ENCODE data around the gene EFCAB6. TPM values are rescaled to one million over a fixed set of nuclear protein-coding genes. Genes with fewer than 3 reads are reported as not detected.

The EFCAB6 gene
- total RNA-seq, 1 experiment from 2014 or later: 2.5 TPM

DNA sequence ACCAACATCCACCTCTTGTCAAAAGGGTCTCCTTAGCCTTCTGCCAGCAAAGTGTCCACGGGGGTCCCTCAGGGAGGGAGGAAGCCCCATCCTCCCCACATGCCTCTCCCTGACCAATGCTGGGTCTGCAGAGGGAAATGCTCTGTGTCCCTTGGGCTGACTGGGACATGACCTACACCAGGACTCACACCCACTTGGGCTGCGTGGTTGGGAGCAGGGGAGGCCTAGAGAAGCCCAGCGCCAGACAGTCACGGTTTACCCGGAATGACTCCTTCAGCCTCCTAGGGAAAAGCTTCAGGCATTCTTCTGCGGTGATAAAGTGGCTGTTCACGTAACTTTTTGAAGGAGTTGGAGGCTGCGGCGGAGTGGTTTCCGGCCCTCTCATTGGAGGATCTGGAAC, 180.3 kb downstream of the EFCAB6 start:
- ChIA-PET POLR2A (ENCODE audit: unreplicated experiment) (no interaction called here), CTCF (no interaction called here)
- Histone ChIP-seq H3F3A (ENCODE audit: insufficient read depth, low read depth) (no peaks in the 10 kb centered on the region), H3K9me2 (ENCODE audit: insufficient read depth) (no peaks in the 10 kb centered on the region), H3K9me3 (ENCODE audit: insufficient read depth, low read depth) (no peaks in the 10 kb centered on the region), H3K4me3 (no peak overlapping the region), H3K79me2 (ENCODE audit: low read depth) (no peaks in the 10 kb centered on the region), H3K4me1 (replicated peaks; ENCODE audit: insufficient read depth) (no peaks in the 10 kb centered on the region), H3K27ac (no peak overlapping the region), H3K36me3 (ENCODE audit: low read depth) (no peaks in the 10 kb centered on the region), H4K20me1 (ENCODE audit: insufficient read depth) (no peaks in the 10 kb centered on the region; the same call in 1 of the 2 replicates), H3K4me2 (no peak overlapping the region), H3K27me3 (ENCODE audit: insufficient read depth, low read depth) (peaks cover 99% of the 10 kb centered on the region), H2AFZ (no peak overlapping the region)
- intact Hi-C loops (cut with micrococcal nuclease; ENCODE audit: unreplicated experiment): no loop called here
- no peak for DNase-seq
- BruUV-seq (replicated peaks): no TSS peak
- TF ChIP-seq, protein P1, sequence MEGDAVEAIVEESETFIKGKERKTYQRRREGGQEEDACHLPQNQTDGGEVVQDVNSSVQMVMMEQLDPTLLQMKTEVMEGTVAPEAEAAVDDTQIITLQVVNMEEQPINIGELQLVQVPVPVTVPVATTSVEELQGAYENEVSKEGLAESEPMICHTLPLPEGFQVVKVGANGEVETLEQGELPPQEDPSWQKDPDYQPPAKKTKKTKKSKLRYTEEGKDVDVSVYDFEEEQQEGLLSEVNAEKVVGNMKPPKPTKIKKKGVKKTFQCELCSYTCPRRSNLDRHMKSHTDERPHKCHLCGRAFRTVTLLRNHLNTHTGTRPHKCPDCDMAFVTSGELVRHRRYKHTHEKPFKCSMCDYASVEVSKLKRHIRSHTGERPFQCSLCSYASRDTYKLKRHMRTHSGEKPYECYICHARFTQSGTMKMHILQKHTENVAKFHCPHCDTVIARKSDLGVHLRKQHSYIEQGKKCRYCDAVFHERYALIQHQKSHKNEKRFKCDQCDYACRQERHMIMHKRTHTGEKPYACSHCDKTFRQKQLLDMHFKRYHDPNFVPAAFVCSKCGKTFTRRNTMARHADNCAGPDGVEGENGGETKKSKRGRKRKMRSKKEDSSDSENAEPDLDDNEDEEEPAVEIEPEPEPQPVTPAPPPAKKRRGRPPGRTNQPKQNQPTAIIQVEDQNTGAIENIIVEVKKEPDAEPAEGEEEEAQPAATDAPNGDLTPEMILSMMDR (conservative IDR thresholded peaks at IDR 0.05): no peak
- TF ChIP-seq EZH2 (IDR thresholded peaks at IDR 0.05; ENCODE audit: low read depth): no peak

DNA sequence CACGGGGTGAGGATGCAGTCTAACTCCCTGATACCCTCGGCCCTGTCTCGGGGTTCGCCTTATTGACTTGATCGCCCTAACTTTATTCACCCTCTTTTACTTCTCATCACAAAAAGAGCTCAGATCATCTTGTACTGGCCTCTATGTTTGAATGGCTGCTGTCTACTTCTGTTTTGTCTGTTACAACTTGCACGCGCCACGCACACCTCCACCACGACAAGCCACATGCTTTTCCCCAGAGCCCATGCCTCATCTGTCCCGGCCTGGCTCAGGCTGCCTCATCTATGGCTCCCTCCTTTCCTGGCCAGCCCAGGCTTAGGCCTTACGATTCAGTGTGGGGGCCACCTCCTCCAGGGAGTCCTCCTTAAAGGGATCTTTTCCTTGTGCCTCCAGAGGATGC, 180.9 kb downstream of the EFCAB6 start:
- H3K4me3 ChIP-seq: no peak overlapping the region
- H2AFZ ChIP-seq: no peak overlapping the region
- no TSS peak for BruUV-seq (replicated peaks)
- CTCF ChIA-PET: no interaction called here
- no peaks in the 10 kb centered on the region for H3K79me2 ChIP-seq (ENCODE audit: low read depth)
- no peak for TF ChIP-seq EZH2 (IDR thresholded peaks at IDR 0.05; ENCODE audit: low read depth)
- TF ChIP-seq, protein P1 (conservative IDR thresholded peaks at IDR 0.05): no peak
- intact Hi-C loops (cut with micrococcal nuclease; ENCODE audit: unreplicated experiment): no loop called here
- H3F3A ChIP-seq (ENCODE audit: insufficient read depth, low read depth): no peaks in the 10 kb centered on the region
- no peaks in the 10 kb centered on the region for H3K9me2 ChIP-seq (ENCODE audit: insufficient read depth)
- POLR2A ChIA-PET (ENCODE audit: unreplicated experiment): no interaction called here
- no peak overlapping the region for H3K27ac ChIP-seq
- H4K20me1 ChIP-seq (ENCODE audit: insufficient read depth): no peaks in the 10 kb centered on the region; the same call in 1 of the 2 replicates
- no peaks in the 10 kb centered on the region for H3K4me1 ChIP-seq (replicated peaks; ENCODE audit: insufficient read depth)
- H3K27me3 ChIP-seq (ENCODE audit: insufficient read depth, low read depth): peaks cover 99% of the 10 kb centered on the region
- no peaks in the 10 kb centered on the region for H3K9me3 ChIP-seq (ENCODE audit: insufficient read depth, low read depth)
- H3K4me2 ChIP-seq: no peak overlapping the region
- H3K36me3 ChIP-seq (ENCODE audit: low read depth): no peaks in the 10 kb centered on the region
- DNase-seq: no peak

DNA sequence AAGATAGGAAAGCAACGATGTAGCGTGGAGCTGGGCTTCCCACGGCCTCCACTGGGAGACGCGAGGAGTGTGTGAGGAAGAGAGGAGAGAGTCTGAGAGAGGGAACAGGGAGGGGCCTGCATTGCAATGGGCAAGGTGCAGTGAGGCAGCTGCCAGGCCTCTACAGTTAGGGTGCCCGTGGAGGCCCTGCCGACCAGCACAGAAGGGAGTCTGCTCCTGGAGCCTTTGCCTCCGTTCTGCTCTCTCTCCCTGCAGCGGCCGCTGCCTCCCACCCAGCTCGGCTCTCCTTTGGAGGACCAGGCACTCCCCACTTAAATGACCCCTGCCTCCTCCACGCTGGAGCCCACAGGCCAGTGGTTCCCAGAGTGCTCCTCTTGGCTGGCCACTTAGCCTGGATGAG, 181.7 kb downstream of the EFCAB6 start:
- intact Hi-C loops (cut with micrococcal nuclease; ENCODE audit: unreplicated experiment): no loop called here
- H3K9me3 ChIP-seq (ENCODE audit: insufficient read depth, low read depth): no peaks in the 10 kb centered on the region
- no peaks in the 10 kb centered on the region for H3F3A ChIP-seq (ENCODE audit: insufficient read depth, low read depth)
- peaks cover 96% of the 10 kb centered on the region for H3K27me3 ChIP-seq (ENCODE audit: insufficient read depth, low read depth)
- H4K20me1 ChIP-seq (ENCODE audit: insufficient read depth): no peaks in the 10 kb centered on the region
- DNase-seq: no peak
- H3K9me2 ChIP-seq (ENCODE audit: insufficient read depth): no peaks in the 10 kb centered on the region
- ChIA-PET CTCF (no interaction called here), POLR2A (ENCODE audit: unreplicated experiment) (no interaction called here)
- no peaks in the 10 kb centered on the region for H3K36me3 ChIP-seq (ENCODE audit: low read depth)
- no peak overlapping the region for H3K27ac ChIP-seq
- no peak overlapping the region for H3K4me2 ChIP-seq
- no TSS peak for BruUV-seq (replicated peaks)
- no peaks in the 10 kb centered on the region for H3K4me1 ChIP-seq (replicated peaks; ENCODE audit: insufficient read depth)
- no peaks in the 10 kb centered on the region for H3K79me2 ChIP-seq (ENCODE audit: low read depth)
- H2AFZ ChIP-seq: no peak overlapping the region
- H3K4me3 ChIP-seq: no peak overlapping the region
- no peak for TF ChIP-seq EZH2 (IDR thresholded peaks at IDR 0.05; ENCODE audit: low read depth)
- TF ChIP-seq, protein P1 (conservative IDR thresholded peaks at IDR 0.05): no peak

Data from PC-9 (cell line).